Activated CD8-positive, alpha-beta memory T cell treated with anti-CD3 and anti-CD28 coated beads for 1 hour (primary cell): ENCODE measurements around the gene MRPL21.

Source experiments
- DNase-seq, 2 donors: peaks; one replicate each; pipeline ENCODE4 v3.0.0-alpha.2; 2020; ENCODE audit warnings: low read depth in 1 of 2; ENCODE audit errors: extremely low read depth in 1 of 2

Gene MRPL21

GRCh38 chr11:68903288-68904247 is at the start of gene MRPL21, which contains the start of gene IGHMBP2:
Gene MRPL21, minus strand, starts transcription at chr11:68903832. Its CDS starts 22 bp downstream, at chr11:68903810.
Gene IGHMBP2, plus strand, starts transcription at chr11:68903891. Its CDS starts 62 bp downstream, at chr11:68903953.
- DNase-seq = peak; percentile 45 to 84

DNA sequence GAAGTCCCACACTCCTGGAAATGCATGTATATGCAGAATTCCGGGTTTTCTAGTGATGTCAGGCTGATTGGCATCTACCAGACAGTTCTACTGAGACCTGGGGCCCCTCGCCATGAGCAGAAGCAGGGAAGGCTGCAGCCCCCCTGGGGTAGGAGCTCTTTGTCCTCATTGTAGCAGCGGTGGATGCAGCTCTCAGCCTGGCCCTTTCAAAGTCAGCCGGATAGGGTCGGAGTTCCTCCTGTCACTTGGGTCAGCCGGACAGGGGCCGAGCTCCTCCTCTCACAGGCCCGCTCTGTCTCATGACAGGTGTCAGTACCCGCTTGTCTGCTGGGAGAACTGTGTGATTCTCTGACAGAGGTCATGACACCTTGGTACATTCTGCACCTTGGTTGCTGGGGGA is 47.1 kb upstream of the MRPL21 start:
- no peak for DNase-seq

- no peak for DNase-seq
Observed at GRCh38 chr11:68950270-68950669, 46.6 kb upstream of the MRPL21 start.

DNA sequence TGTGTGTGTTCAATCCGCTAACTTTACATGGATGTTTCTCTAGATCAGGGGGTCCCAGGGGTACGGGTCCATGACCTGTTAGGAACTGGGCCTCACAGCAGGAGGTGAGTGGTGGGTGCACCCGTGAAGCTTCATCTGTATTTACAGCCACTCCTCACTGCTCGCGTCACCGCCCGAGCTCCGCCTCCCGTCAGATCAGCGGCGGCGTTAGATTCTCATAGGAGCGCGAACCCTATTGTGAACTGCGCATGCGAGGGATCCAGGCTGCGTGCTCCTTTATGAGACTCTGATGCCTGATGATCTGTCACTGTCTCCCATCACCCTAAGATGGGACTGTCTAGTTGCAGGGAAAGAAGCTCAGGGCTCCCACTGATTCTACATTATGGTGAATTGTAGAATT is 45.3 kb upstream of the MRPL21 start:
- DNase-seq = no peak

DNA sequence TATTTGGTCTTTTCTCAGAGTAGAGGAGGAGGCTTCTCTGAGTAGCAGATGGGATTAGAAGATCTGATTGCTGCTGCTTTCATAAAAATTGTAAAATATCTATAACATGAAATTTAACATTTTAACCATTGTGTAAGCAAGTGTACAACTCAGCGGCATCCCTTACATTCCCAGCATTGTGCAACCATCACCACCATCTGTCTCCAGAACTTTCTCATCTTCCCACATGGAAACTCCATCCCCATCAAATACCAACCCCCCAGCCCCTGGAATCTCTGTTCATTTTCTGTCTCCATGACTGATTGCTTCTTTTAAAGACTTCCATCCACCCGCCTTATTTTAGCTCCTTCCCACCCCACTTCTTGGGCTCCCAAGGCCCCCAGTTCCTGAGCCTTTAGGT is 44.9 kb upstream of the MRPL21 start:
- no peak for DNase-seq

GRCh38 chr11:68947151-68947550 is 43.5 kb upstream of the MRPL21 start:
- no peak for DNase-seq

DNA sequence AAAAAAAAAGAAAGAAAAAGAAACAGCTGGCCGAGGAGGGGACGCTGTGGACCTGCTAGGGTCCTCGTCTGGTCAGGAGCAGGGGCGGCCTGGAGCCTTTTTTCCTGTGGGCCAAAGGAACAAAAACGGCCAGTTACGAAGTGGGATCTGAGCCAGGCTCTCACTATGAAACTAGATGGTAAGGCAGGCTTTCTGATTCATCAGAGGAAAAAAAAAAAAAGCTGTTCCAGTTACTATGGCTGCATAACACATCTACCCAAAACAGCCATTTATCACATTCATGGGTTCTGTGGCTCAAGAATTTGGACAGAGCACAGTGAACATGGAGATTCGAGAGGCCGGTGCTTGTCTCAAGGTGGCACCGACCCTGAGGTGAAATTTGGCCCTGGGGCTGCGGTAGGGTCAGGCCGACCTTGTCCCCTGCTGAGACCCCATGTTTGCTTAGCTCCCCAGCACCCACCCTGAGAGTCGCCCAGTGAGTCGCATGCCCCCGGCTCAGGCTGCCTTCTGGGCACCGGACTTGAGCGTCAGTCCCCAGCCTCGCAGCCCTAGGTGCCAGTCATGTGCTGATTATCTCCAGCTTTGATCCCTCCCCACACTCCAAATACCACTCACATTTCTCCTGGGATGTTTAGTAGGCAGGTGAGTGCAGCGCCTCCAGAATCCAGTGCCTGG is 42.9 kb upstream of the MRPL21 start:
- DNase-seq = no peak

DNA sequence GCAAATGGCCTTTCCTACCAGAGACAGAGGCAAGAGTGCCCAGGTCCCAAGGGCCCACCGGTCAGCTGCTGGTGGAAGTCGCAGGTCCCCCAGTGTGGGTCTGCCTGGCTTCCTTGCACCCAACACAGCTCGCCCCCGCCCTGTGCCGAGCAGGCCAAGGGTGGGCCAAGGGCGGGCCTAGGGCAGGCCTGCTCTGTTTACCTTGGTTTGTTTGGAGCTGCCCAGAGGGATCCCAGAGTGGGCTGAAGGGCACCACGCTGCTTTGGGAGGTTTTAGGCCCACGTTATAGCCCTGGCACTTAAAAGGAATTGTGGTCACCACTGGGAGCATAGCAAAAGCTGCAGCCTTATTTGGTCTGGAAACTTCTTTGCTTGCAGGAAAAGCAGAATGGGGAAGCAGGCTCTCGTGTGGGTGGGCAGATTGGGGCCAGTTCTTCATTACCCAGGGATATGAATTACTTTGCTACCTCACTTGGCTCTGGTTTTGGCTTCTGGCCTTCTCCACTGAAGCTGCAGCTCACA is 39.2 kb upstream of the MRPL21 start:
- DNase-seq = no peak

DNA sequence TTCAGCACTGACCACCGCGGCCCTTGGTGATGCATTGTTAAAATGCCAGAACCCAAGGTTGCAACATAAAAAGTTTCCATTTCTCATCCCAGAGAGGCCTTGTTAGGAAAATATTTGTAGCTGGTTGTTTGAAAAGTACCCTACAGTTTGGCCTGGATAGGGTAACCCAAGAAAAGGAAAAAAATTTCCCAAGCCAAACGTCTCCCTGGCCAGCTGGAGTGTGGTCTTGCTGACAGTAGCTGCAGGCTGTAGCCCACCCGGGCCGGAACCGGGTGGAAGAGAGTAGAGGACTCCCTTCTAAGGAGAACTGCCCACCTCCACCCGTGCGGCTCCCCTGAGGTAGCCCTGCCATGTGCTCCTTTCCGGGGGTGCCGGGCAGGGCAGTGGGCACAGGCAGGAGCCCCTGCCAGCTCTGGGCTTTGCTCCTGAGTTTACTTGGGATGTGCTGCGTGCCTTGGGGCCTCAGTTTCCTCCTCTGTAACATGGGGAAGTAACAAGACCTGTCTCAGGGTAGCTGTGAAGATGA is 38.5 kb upstream of the MRPL21 start:
- DNase-seq = no peak

GRCh38 chr11:68941324-68942094 is 37.9 kb upstream of the MRPL21 start:
- DNase-seq = no peak

DNA sequence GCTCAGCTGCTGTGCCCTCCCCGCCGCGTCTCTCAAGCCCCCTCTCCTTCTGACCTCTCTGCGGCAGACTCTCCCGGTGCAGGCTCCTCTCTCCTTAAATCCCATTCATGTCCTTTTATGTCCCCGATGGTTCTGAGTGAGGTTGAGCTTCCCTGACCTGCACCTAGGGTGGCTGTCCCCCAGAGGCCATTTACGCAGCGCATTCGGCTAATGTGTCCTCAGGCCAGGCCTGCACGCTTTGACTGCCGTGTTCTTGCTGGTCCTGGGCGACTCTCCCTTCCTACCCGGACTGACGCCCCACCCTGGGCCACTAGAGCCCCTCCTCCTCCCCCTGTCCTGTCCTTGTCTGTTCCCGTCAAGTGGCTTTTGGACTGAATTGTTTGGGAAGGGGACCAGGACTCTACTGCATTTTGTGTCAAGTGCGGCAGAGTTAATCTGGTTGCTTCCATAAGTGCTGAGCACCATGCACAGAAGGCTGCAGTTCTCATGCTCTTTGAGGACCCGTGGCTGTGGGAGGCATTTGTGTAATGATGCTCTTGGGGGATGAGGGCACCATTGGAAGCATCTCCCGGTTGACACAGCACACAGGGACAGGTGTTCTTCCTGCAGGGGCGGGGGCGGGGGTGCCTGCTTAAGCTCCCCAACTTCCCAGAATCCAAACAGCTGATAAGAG is 37.2 kb upstream of the MRPL21 start:
- DNase-seq = no peak

DNA sequence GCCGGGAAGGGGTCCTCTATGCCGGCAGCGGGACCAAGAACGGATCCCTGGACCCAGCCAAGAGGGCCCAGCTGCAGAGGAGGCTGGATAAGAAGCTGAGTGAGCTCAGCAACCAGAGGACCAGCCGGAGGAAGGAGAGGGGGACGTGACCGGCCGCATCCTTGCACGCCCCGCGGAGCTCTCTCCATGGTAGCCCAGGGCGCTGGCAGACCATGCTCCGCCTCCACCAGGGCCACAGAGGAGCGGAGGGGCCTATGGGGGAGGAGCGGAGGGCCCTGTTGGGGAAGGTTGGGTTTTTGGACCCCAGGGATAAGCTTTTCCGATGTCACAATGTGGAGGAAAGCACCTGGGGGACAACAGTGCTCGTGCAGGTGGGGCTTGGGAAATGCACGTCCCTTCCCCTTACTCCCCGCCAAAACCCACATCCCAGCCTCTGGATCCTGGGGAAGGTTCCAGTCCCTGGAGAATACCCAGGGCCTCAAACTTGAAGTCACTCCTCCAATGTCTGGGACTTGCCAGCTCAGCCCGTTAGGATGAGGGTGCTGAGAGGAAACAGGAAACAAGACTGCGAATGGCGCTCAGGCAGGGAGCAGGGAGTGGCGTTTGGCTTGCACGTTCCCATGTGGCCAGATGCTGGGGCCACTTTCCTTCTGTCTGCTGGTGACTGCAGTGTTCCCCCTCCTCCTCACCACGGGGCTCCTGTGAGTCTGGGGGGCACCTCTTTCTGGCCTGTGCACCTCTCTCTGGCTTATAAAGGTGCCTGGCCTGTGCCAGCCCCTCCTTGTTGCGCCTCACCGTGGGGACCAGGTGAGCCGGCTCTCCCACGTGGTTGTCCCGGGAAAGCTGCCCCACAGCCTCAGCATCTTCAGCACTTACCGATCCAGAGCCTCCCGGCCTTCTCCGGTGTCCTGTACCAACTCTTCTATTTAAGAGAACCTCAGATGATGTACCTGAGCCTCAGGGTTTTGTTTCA is 36.2 kb upstream of the MRPL21 start:
- DNase-seq = no peak

- no peak for DNase-seq
Observed at GRCh38 chr11:68938816-68939582, 35.4 kb upstream of the MRPL21 start.

DNA sequence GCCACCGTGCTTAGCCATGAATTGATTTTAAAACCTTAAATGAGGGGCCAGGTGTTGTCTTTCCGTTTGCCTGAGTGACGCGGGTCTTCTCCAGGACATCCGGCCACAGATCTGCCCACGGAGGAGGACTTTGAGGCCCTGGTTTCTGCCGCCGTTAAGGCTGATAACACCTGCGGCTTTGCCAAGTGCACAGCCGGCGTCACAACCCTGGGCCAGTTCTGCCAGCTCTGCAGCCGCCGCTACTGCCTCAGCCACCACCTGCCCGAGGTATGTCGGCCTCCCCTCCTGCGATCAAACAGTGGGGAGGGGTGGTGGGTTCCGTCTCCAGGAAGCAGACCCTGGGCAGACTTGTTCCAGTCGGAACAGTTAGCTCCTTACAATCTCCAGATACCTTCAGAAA is 34.5 kb upstream of the MRPL21 start:
- no peak for DNase-seq

GRCh38 chr11:68936676-68937620 is 33.3 kb upstream of the MRPL21 start:
- no peak for DNase-seq

GRCh38 chr11:68936358-68936636 is 32.7 kb upstream of the MRPL21 start:
- no peak for DNase-seq
